H9 (cell line): ENCODE measurements around the gene LAMC2. TPM values are rescaled to one million over a fixed set of nuclear protein-coding genes. Genes with fewer than 3 reads are reported as not detected.

Experiments used
- DNase-seq: peaks from one replicate; pipeline ENCODE4 v3.0.0-alpha.2; 2017
- H2AFZ ChIP-seq: one replicate; pipeline ENCODE4 v1.6.1; 2013; ENCODE audit warnings: mild to moderate bottlenecking, low read length, control low read depth, moderate library complexity
- H2AK5ac ChIP-seq: 2 replicates; pipeline ENCODE4 v1.6.1; 2013; ENCODE audit warnings: low read length, control low read depth, mixed read lengths; ENCODE audit not compliant: insufficient read length
- H2BK120ac ChIP-seq: one replicate; pipeline ENCODE4 v1.6.1; 2013; ENCODE audit warnings: low read depth, mild to moderate bottlenecking, low read length, control low read depth, inconsistent platforms; ENCODE audit not compliant: poor library complexity, severe bottlenecking
- H2BK12ac ChIP-seq: 2 replicates; pipeline ENCODE4 v1.6.1; 2013; ENCODE audit warnings: low read length, control low read depth, mixed read lengths, low read depth; ENCODE audit not compliant: insufficient read length
- H2BK15ac ChIP-seq: 2 replicates; pipeline ENCODE4 v1.6.1; 2013; ENCODE audit warnings: low read depth, low read length, control low read depth
- H2BK20ac ChIP-seq: one replicate; pipeline ENCODE4 v1.6.1; 2013; ENCODE audit warnings: low read depth, mild to moderate bottlenecking, low read length, control low read depth, inconsistent platforms; ENCODE audit not compliant: poor library complexity, severe bottlenecking
- H2BK5ac ChIP-seq: 2 replicates; pipeline ENCODE4 v1.6.1; 2013; ENCODE audit warnings: low read length, control low read depth, mixed read lengths; ENCODE audit not compliant: insufficient read length
- H3K14ac ChIP-seq: 2 replicates; pipeline ENCODE4 v1.6.1; 2013; ENCODE audit warnings: low read length, control low read depth; ENCODE audit not compliant: insufficient read depth
- H3K18ac ChIP-seq: 2 replicates; pipeline ENCODE4 v1.6.1; 2013; ENCODE audit warnings: low read depth, mild to moderate bottlenecking, mixed read lengths, low read length, control low read depth; ENCODE audit not compliant: insufficient read length
- H3K23ac ChIP-seq: 2 replicates; pipeline ENCODE4 v1.6.1; 2013; ENCODE audit warnings: low read length, control low read depth, mixed read lengths, low read depth; ENCODE audit not compliant: insufficient read length
- H3K23me2 ChIP-seq: 2 replicates; pipeline ENCODE4 v1.6.1; 2013; ENCODE audit warnings: low read depth, mild to moderate bottlenecking, mixed read lengths, low read length, control low read depth; ENCODE audit not compliant: insufficient read length, poor library complexity, severe bottlenecking
- H3K27ac ChIP-seq: 2 replicates; pipeline ENCODE4 v1.5.1; 2013; ENCODE audit warnings: low read length, control low read depth, mixed read lengths, low read depth; ENCODE audit not compliant: insufficient read length
- H3K27me3 ChIP-seq: 2 replicates; pipeline ENCODE4 v1.6.1; 2013; ENCODE audit warnings: low read length, control low read depth, inconsistent platforms; ENCODE audit not compliant: insufficient read depth
- H3K4ac ChIP-seq: 2 replicates; pipeline ENCODE4 v1.6.1; 2013; ENCODE audit warnings: low read depth, mild to moderate bottlenecking, control low read depth, inconsistent platforms, low read length, moderate library complexity
- H3K4me1 ChIP-seq: 2 replicates; pipeline ENCODE4 v1.6.1; 2013; ENCODE audit warnings: low read length, control low read depth, inconsistent platforms; ENCODE audit not compliant: insufficient read depth
- H3K4me2 ChIP-seq: 2 replicates; pipeline ENCODE4 v1.6.1; 2013; ENCODE audit warnings: low read length, control low read depth, mixed read lengths; ENCODE audit not compliant: insufficient read length, insufficient read depth
- H3K56ac ChIP-seq: 2 replicates; pipeline ENCODE4 v1.6.1; 2013; ENCODE audit warnings: low read depth, mild to moderate bottlenecking, mixed read lengths, low read length, control low read depth; ENCODE audit not compliant: insufficient read length
- H3K79me1 ChIP-seq: 2 replicates; pipeline ENCODE4 v1.6.1; 2013; ENCODE audit warnings: low read depth, mild to moderate bottlenecking, moderate library complexity, low read length, control low read depth, inconsistent platforms; ENCODE audit not compliant: insufficient read depth, poor library complexity, severe bottlenecking
- H3K79me2 ChIP-seq: 2 replicates; pipeline ENCODE4 v1.6.1; 2013; ENCODE audit warnings: low read length, control low read depth, inconsistent platforms; ENCODE audit not compliant: insufficient read depth
- H3K9ac ChIP-seq: 2 replicates; pipeline ENCODE4 v1.6.1; 2013; ENCODE audit warnings: low read length, control low read depth, mixed read lengths; ENCODE audit not compliant: insufficient read length; ENCODE audit errors: extremely low read depth
- H3K9me3 ChIP-seq: one replicate; pipeline ENCODE4 v1.6.1; 2013; ENCODE audit warnings: low read depth, low read length, inconsistent platforms; ENCODE audit not compliant: control insufficient read depth
- H3T11ph ChIP-seq: one replicate; pipeline ENCODE4 v1.6.1; 2013; ENCODE audit warnings: mild to moderate bottlenecking, low read length, control low read depth, inconsistent platforms
- H4K20me1 ChIP-seq: one replicate; pipeline ENCODE4 v1.6.1; 2013; ENCODE audit not compliant: control insufficient read depth, insufficient read length, insufficient read depth
- H4K5ac ChIP-seq: 2 replicates; pipeline ENCODE4 v1.6.1; 2013; ENCODE audit warnings: low read depth, mild to moderate bottlenecking, mixed read lengths, low read length, control low read depth; ENCODE audit not compliant: insufficient read length
- H4K8ac ChIP-seq: replicated peaks from 2 replicates; pipeline ENCODE4 v1.6.1; 2013; ENCODE audit warnings: low read length, control low read depth, mixed read lengths, low read depth; ENCODE audit not compliant: insufficient read length
- H4K91ac ChIP-seq: 2 replicates; pipeline ENCODE4 v1.6.1; 2013; ENCODE audit warnings: low read depth, mild to moderate bottlenecking, moderate library complexity, mixed read lengths, low read length, control low read depth; ENCODE audit not compliant: insufficient read length
- H3K27ac Mint-ChIP-seq, 3 experiments: 2 replicates in 2 of 3; 3 replicates in 1 of 3; pipeline ENCODE4 v1.8.0; 2020 to 2021; ENCODE audit warnings: mixed read lengths in 3 of 3, mild to moderate bottlenecking in 1 of 3, moderate library complexity in 1 of 3
- H3K27me3 Mint-ChIP-seq: 2 replicates; pipeline ENCODE4 v1.8.0; 2021; ENCODE audit warnings: low read depth, mild to moderate bottlenecking, moderate library complexity, mixed read lengths
- H3K36me3 Mint-ChIP-seq, 3 experiments: 2 replicates in 2 of 3; 3 replicates in 1 of 3; pipeline ENCODE4 v1.8.0; 2020 to 2021; ENCODE audit warnings: low read depth in 3 of 3, mixed read lengths in 3 of 3; ENCODE audit not compliant: insufficient read depth in 1 of 3
- H3K4me1 Mint-ChIP-seq, 2 experiments: 2 replicates each; pipeline ENCODE4 v1.8.0; 2020; ENCODE audit warnings: mixed read lengths in 2 of 2
- H3K4me3 Mint-ChIP-seq, 2 experiments: 2 replicates in 1 of 2; 3 replicates in 1 of 2; pipeline ENCODE4 v1.8.0; 2020 to 2021; ENCODE audit warnings: mild to moderate bottlenecking in 2 of 2, mixed read lengths in 2 of 2, moderate library complexity in 1 of 2
- H3K9me3 Mint-ChIP-seq, 2 experiments: 2 replicates in 1 of 2; 3 replicates in 1 of 2; pipeline ENCODE4 v1.8.0; 2020; ENCODE audit warnings: mild to moderate bottlenecking in 2 of 2, mixed read lengths in 2 of 2, moderate library complexity in 1 of 2
- total RNA-seq: library from RNA; stranded (reverse); gene quantifications from 2 replicates; pipeline ENCODE4 v1.2.1, GENCODE V29; 2021
- TF ChIP-seq, protein P1 (sequence below): fragments of 200-600 bp; sonication (generic); conservative IDR thresholded peaks from 3 replicates; pipeline ENCODE4 v1.8.0; 2021; ENCODE audit warnings: antibody characterized with exemption, mild to moderate bottlenecking

The LAMC2 gene
- total RNA-seq, 1 experiment from 2014 or later, result 7.4 TPM

DNA sequence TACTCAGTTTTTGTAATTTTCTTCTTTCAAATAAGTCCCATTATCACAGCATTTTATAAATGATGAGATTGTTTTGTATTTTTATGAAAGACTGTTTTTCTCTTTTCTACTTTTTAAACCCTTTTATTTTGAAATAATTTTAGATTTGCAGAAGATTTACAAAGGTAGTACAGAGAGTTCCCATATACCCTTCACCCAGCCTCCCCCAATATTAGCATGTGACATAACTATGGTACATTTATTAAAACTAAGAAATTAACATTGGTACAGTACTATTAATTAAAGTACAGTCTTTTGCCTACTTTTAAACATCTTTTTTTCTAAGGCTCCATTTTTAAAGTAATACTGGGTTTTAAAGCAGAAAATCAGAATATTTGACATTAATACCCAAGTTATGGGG is 35.6 kb upstream of the LAMC2 start:
- Mint-ChIP-seq H3K4me3 (no peak overlapping the region; a peak in 1 of 5 replicates), H3K27ac (no peak overlapping the region), H3K4me1 (no peaks in the 10 kb centered on the region), H3K36me3 (no peaks in the 10 kb centered on the region), H3K27me3 (no peaks in the 10 kb centered on the region), H3K9me3 (no peaks in the 10 kb centered on the region)
- Histone ChIP-seq H2BK20ac (no peak overlapping the region), H3K9me3 (no peaks in the 10 kb centered on the region), H3K79me1 (no peaks in the 10 kb centered on the region), H3K79me2 (no peaks in the 10 kb centered on the region), H3K18ac (no peak overlapping the region), H2AFZ (no peak overlapping the region), H2BK12ac (no peak overlapping the region), H3K4ac (no peak overlapping the region), H3K4me1 (no peaks in the 10 kb centered on the region), H2BK5ac (no peak overlapping the region), H3K14ac (no peak overlapping the region), H2BK120ac (no peak overlapping the region), H3K27ac (no peak overlapping the region), H3K4me2 (no peak overlapping the region), H4K20me1 (no peaks in the 10 kb centered on the region), H4K91ac (no peak overlapping the region), H2AK5ac (no peak overlapping the region), H3K27me3 (no peaks in the 10 kb centered on the region), H4K8ac (no peak overlapping the region), H3K56ac (no peak overlapping the region), H3K9ac (no peak overlapping the region), H3K23ac (no peak overlapping the region), H2BK15ac (no peak overlapping the region), H3K23me2 (no peaks in the 10 kb centered on the region), H3T11ph (no peak overlapping the region), H4K5ac (no peak overlapping the region)
- DNase-seq, result no peak
- TF ChIP-seq, protein P1, sequence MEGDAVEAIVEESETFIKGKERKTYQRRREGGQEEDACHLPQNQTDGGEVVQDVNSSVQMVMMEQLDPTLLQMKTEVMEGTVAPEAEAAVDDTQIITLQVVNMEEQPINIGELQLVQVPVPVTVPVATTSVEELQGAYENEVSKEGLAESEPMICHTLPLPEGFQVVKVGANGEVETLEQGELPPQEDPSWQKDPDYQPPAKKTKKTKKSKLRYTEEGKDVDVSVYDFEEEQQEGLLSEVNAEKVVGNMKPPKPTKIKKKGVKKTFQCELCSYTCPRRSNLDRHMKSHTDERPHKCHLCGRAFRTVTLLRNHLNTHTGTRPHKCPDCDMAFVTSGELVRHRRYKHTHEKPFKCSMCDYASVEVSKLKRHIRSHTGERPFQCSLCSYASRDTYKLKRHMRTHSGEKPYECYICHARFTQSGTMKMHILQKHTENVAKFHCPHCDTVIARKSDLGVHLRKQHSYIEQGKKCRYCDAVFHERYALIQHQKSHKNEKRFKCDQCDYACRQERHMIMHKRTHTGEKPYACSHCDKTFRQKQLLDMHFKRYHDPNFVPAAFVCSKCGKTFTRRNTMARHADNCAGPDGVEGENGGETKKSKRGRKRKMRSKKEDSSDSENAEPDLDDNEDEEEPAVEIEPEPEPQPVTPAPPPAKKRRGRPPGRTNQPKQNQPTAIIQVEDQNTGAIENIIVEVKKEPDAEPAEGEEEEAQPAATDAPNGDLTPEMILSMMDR, result no peak
